ENCODE measurements around the gene PHLDB1. TPM values are rescaled to one million over a fixed set of nuclear protein-coding genes. Genes with fewer than 3 reads are reported as not detected.

Gene PHLDB1
- total RNA-seq, 2 donors from 2014 or later: 206 to 377 TPM

GRCh38 chr11:118622376-118623268 is 15.2 kb downstream of the PHLDB1 start:
- peak overlapping the region; percentile 75 for H3K4me3 ChIP-seq
- H3K4me1 ChIP-seq (ENCODE audit: control insufficient read depth in 1 of 2, low read depth in 2 of 2): peaks cover 30 to 82% of the 10 kb centered on the region in 2 donors
- peak overlapping the region; percentile 89 to 98 for H3K27ac ChIP-seq
- peaks cover 27% of the 10 kb centered on the region for H3K36me3 ChIP-seq
- DNase-seq (ENCODE audit: low spot score): no peak
- TF ChIP-seq, protein P1, sequence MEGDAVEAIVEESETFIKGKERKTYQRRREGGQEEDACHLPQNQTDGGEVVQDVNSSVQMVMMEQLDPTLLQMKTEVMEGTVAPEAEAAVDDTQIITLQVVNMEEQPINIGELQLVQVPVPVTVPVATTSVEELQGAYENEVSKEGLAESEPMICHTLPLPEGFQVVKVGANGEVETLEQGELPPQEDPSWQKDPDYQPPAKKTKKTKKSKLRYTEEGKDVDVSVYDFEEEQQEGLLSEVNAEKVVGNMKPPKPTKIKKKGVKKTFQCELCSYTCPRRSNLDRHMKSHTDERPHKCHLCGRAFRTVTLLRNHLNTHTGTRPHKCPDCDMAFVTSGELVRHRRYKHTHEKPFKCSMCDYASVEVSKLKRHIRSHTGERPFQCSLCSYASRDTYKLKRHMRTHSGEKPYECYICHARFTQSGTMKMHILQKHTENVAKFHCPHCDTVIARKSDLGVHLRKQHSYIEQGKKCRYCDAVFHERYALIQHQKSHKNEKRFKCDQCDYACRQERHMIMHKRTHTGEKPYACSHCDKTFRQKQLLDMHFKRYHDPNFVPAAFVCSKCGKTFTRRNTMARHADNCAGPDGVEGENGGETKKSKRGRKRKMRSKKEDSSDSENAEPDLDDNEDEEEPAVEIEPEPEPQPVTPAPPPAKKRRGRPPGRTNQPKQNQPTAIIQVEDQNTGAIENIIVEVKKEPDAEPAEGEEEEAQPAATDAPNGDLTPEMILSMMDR (IDR thresholded peaks at IDR 0.05): no peak
- ATAC-seq (ENCODE audit: insufficient number of reproducible peaks, low FRiP score, low read depth): peak; percentile 5
- no peaks in the 10 kb centered on the region for H3K9me3 ChIP-seq
- no peaks in the 10 kb centered on the region for H3K27me3 ChIP-seq (replicated peaks; ENCODE audit: insufficient read depth)

GRCh38 chr11:118623269-118623655 is 15.8 kb downstream of the PHLDB1 start:
- TF ChIP-seq, protein P1 (IDR thresholded peaks at IDR 0.05): no peak
- peak overlapping the region; percentile 89 to 98 for H3K27ac ChIP-seq
- peak overlapping the region; percentile 75 for H3K4me3 ChIP-seq
- peaks cover 23 to 82% of the 10 kb centered on the region in 2 donors for H3K4me1 ChIP-seq (ENCODE audit: control insufficient read depth in 1 of 2, low read depth in 2 of 2)
- no peak for DNase-seq (ENCODE audit: low spot score)
- no peaks in the 10 kb centered on the region for H3K27me3 ChIP-seq (replicated peaks; ENCODE audit: insufficient read depth)
- peaks cover 34% of the 10 kb centered on the region for H3K36me3 ChIP-seq
- no peak for ATAC-seq (ENCODE audit: insufficient number of reproducible peaks, low FRiP score, low read depth)
- no peaks in the 10 kb centered on the region for H3K9me3 ChIP-seq

DNA sequence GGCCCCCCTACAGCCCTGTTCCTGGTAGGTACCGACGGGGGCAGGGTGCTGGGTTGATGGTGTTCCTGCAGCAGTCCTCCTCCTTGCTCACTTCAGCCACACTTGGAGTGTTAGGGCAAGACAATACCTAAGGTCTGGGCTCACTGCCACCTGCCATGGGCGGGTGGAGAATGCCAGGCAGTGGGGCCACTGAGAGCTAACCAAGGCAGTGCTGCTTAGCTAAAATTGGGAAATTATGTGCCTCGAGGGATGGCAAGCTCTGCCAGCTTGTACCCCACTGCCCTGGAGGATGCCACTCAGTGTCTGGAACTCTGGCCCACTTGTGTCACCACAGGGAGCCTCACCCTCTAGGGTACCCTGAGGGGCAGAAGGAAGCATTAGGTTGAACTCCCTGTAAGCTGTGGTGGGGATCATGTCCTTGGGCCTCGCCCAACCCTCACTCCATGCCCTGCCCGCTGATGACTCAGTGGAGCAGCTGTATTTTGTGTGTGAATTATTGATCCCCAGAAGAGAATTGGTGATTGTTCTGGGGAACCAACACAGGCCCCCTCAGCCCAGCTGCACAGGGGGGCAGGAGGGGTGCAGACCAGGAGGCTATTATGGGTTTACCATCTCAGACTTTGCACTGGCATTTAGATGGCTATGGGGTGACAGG is 17.7 kb downstream of the PHLDB1 start:
- Histone ChIP-seq H3K27me3 (replicated peaks; ENCODE audit: insufficient read depth) (no peaks in the 10 kb centered on the region), H3K4me3 (no peak overlapping the region), H3K9me3 (no peaks in the 10 kb centered on the region), H3K36me3 (peaks cover 36% of the 10 kb centered on the region), H3K4me1 (ENCODE audit: control insufficient read depth in 1 of 2, low read depth in 2 of 2) (peaks cover 12 to 83% of the 10 kb centered on the region in 2 donors), H3K27ac (peak overlapping the region; percentile 31 to 42)
- ATAC-seq (ENCODE audit: insufficient number of reproducible peaks, low FRiP score, low read depth) (no peak), DNase-seq (ENCODE audit: low spot score) (no peak)
- TF ChIP-seq, protein P1 (IDR thresholded peaks at IDR 0.05): no peak

GRCh38 chr11:118625976-118626375 is 18.6 kb downstream of the PHLDB1 start:
- Histone ChIP-seq H3K36me3 (peaks cover 42% of the 10 kb centered on the region), H3K4me1 (ENCODE audit: control insufficient read depth in 1 of 2, low read depth in 2 of 2) (peaks cover 3 to 78% of the 10 kb centered on the region in 2 donors), H3K9me3 (no peaks in the 10 kb centered on the region), H3K27ac (peak overlapping the region in 1 of 2 donors; percentile 31), H3K4me3 (no peak overlapping the region), H3K27me3 (replicated peaks; ENCODE audit: insufficient read depth) (no peaks in the 10 kb centered on the region)
- TF ChIP-seq, protein P1 (IDR thresholded peaks at IDR 0.05): no peak
- no peak for ATAC-seq (ENCODE audit: insufficient number of reproducible peaks, low FRiP score, low read depth)
- no peak for DNase-seq (ENCODE audit: low spot score)

DNA sequence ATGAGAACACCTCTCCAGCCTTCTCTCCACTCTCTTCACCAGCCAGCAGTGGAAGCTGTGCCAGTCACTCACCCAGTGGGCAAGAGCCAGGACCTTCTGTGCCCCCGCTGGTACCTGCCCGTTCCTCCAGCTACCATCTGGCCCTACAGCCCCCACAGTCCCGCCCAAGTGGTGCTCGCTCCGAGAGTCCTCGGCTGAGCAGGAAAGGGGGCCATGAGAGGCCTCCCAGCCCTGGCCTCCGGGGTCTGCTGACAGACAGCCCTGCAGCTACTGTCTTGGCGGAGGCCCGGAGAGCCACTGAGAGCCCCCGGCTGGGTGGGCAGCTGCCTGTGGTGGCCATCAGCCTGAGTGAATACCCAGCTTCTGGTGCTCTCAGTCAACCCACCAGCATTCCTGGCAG is 20.2 kb downstream of the PHLDB1 start:
- Histone ChIP-seq H3K4me1 (ENCODE audit: control insufficient read depth in 1 of 2, low read depth in 2 of 2) (peaks cover 3 to 66% of the 10 kb centered on the region in 2 donors), H3K36me3 (peaks cover 58% of the 10 kb centered on the region), H3K27ac (no peak overlapping the region), H3K9me3 (no peaks in the 10 kb centered on the region), H3K27me3 (replicated peaks; ENCODE audit: insufficient read depth) (no peaks in the 10 kb centered on the region), H3K4me3 (no peak overlapping the region)
- TF ChIP-seq, protein P1 (IDR thresholded peaks at IDR 0.05): no peak
- DNase-seq (ENCODE audit: low spot score) (no peak), ATAC-seq (ENCODE audit: insufficient number of reproducible peaks, low FRiP score, low read depth) (no peak)
